WTC11 (cell line): ENCODE measurements around the gene CREB3L1. TPM values are rescaled to one million over a fixed set of nuclear protein-coding genes. Genes with fewer than 3 reads are reported as not detected.

Experiments used
- ATAC-seq: fragments of 200-7000 bp; cut with Tn5 transposase; 2 replicates; pipeline ENCODE4 v1.10.0; 2021; ENCODE audit warnings: mild to moderate bottlenecking, moderate library complexity
- CTCF ChIA-PET: fragments of 300-600 bp; sonication (Branson Sonifier 250); formaldehyde crosslinking; loops from one replicate; lab custom pipeline; 2021; ENCODE audit warnings: antibody characterized with exemption; lab: Charles Lee
- POLR2A ChIA-PET: fragments of 350-600 bp; sonication (Branson Sonifier 250); formaldehyde crosslinking; loops from one replicate; lab custom pipeline; 2021; ENCODE audit warnings: antibody characterized with exemption; lab: Charles Lee
- DNase-seq: peaks from one replicate; pipeline ENCODE4 v3.0.0; 2021; ENCODE audit warnings: low spot score
- H3K27ac Mint-ChIP-seq: 2 replicates; pipeline ENCODE4 v1.8.0; 2021; ENCODE audit warnings: mixed read lengths
- H3K27me3 Mint-ChIP-seq: 2 replicates; pipeline ENCODE4 v1.8.0; 2021; ENCODE audit warnings: low read depth, mild to moderate bottlenecking, moderate library complexity, mixed read lengths
- H3K36me3 Mint-ChIP-seq: 2 replicates; pipeline ENCODE4 v1.8.0; 2021; ENCODE audit warnings: mixed read lengths
- H3K4me1 Mint-ChIP-seq: 2 replicates; pipeline ENCODE4 v1.8.0; 2022; ENCODE audit warnings: mixed read lengths
- H3K4me3 Mint-ChIP-seq: 2 replicates; pipeline ENCODE4 v1.8.0; 2021; ENCODE audit warnings: mild to moderate bottlenecking, moderate library complexity, mixed read lengths
- H3K9me3 Mint-ChIP-seq: 2 replicates; pipeline ENCODE4 v1.8.0; 2021; ENCODE audit warnings: mixed read lengths
- ARID4B ChIP-seq: sonication (generic); formaldehyde crosslinking; IDR thresholded peaks from 2 replicates; pipeline ENCODE4 v1.8.0; 2023; ENCODE audit warnings: missing genetic modification reagents, mild to moderate bottlenecking, borderline replicate concordance
- ETV6 ChIP-seq: sonication (generic); formaldehyde crosslinking; IDR thresholded peaks from 2 replicates; pipeline ENCODE4 v1.8.1; 2022; ENCODE audit warnings: mild to moderate bottlenecking, missing genetic modification reagents
- FOXJ3 ChIP-seq: sonication (generic); formaldehyde crosslinking; IDR thresholded peaks from 2 replicates; pipeline ENCODE4 v1.9.0; 2021; ENCODE audit warnings: missing genetic modification reagents, mild to moderate bottlenecking, borderline replicate concordance
- GTF2I ChIP-seq: fragments of 250-450 bp; sonication (Bioruptor Pico); conservative IDR thresholded peaks from 2 replicates; pipeline ENCODE4 v1.4.0; 2021; ENCODE audit warnings: mild to moderate bottlenecking
- MAX ChIP-seq: sonication (generic); formaldehyde crosslinking; IDR thresholded peaks from 2 replicates; pipeline ENCODE4 v1.8.0; 2022; ENCODE audit warnings: mild to moderate bottlenecking, missing genetic modification reagents
- STAT6 ChIP-seq: sonication (generic); formaldehyde crosslinking; conservative IDR thresholded peaks from 2 replicates; pipeline ENCODE4 v1.8.1; 2023; ENCODE audit warnings: mild to moderate bottlenecking, low read depth, missing genetic modification reagents, moderate library complexity
- ZNF121 ChIP-seq: sonication (generic); formaldehyde crosslinking; IDR thresholded peaks from 2 replicates; pipeline ENCODE4 v1.8.0; 2023; ENCODE audit warnings: missing genetic modification reagents
- ZNF317 ChIP-seq: sonication (generic); formaldehyde crosslinking; IDR thresholded peaks from 2 replicates; pipeline ENCODE4 v1.8.1; 2023; ENCODE audit warnings: low read depth, mild to moderate bottlenecking, moderate library complexity, missing genetic modification reagents, borderline replicate concordance
- total RNA-seq: library from RNA; stranded (reverse); gene quantifications from 3 replicates; pipeline ENCODE4 v1.2.3, GENCODE V29; 2021
- TF ChIP-seq, protein P1 (sequence below): fragments of 250-450 bp; sonication (Bioruptor Pico); IDR thresholded peaks from 2 replicates; pipeline ENCODE4 v1.9.0; 2021; ENCODE audit warnings: mild to moderate bottlenecking
- TF ChIP-seq, protein P2 (sequence below): sonication (generic); formaldehyde crosslinking; IDR thresholded peaks from 2 replicates; pipeline ENCODE4 v1.8.0; 2023; ENCODE audit warnings: mild to moderate bottlenecking, missing genetic modification reagents

Gene CREB3L1
- total RNA-seq, 1 experiment from 2014 or later = 10.9 TPM

- no peak overlapping the region for H3K4me3 Mint-ChIP-seq
- TF ChIP-seq STAT6 (CRISPR knock-in tag) = no peak
- TF ChIP-seq FOXJ3 (CRISPR knock-in tag) = no peak
- no peak for TF ChIP-seq ARID4B (CRISPR knock-in tag)
- no peaks in the 10 kb centered on the region for H3K27me3 Mint-ChIP-seq
- no peaks in the 10 kb centered on the region for H3K9me3 Mint-ChIP-seq
- peaks cover 64% of the 10 kb centered on the region for H3K4me1 Mint-ChIP-seq
- H3K36me3 Mint-ChIP-seq = no peaks in the 10 kb centered on the region
- H3K27ac Mint-ChIP-seq = peak overlapping the region; percentile 81
- ChIA-PET CTCF (interaction anchor here (5.4 kb wide), 1 partner anchor 15 kb away, joined by 73 read pairs; the partner anchor contains the start of gene CREB3L1), POLR2A (no interaction called here)
- ATAC-seq (no peak), DNase-seq (no peak)
Observed at GRCh38 chr11:46293641-46294103, 16.2 kb downstream of the CREB3L1 start.

DNA sequence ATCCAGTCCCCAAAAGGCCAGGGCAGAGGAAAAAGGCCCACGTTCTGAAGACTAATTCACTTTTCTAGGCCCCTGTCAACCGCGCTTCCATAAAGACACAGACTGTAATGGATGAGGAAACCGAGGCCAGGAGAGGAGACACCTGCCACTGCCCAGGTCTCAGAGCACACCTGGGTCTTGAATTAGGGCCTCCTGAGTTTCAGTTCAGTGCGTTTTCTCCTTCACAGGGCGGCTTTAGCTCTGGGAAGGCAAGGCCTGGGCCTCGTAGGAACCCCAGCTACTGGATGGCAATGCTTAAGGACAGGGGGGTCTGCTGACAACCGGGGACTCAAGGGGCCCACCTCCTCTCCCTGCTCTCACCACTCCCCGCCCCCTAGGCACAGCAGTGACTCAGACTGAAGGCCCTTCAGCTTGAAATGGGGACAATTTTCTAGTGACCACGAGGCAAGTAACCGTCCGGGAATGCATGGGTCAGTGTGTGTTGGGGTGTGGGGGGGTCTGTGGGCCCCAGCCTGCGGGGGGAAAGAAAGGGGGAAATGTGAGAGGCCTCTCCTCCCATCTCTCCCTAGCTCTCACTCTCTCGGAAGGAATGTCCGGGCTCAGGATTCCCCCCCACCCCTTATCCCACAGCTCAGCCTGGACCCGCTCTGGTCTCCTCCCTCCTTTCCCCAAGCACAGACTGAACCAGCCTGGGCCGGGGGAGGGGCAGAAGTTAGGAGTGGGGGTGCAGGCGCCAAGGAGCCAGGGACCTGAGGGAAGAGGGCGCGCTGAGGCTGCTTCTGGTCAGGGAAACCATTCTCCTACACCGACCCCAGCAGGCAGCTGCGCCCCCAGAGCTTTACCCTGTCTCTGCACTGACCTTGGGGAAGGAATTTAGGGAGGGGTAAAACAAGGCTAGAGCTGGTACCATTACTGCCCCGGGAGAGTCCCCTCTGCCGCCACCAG lies 17.2 kb downstream of the CREB3L1 start:
- Mint-ChIP-seq H3K27me3 (no peaks in the 10 kb centered on the region), H3K9me3 (no peaks in the 10 kb centered on the region), H3K27ac (peak overlapping the region; percentile 93), H3K4me3 (peak overlapping the region; percentile 82), H3K36me3 (no peaks in the 10 kb centered on the region), H3K4me1 (peaks cover 59% of the 10 kb centered on the region)
- POLR2A ChIA-PET = interaction anchor here (0.5 to 4.2 kb wide), 21 partner anchors 9 to 372 kb away, joined by 3 to 86 read pairs (median 5); partner anchors contain the start of genes CHRM4, CREB3L1, DGKZ and LARGE2
- CTCF ChIA-PET = interaction anchor here (0.6 to 11.2 kb wide), 28 partner anchors 8 to 1471 kb away, joined by 3 to 242 read pairs (median 8); partner anchors contain the start of genes CHRM4 and CREB3L1
- ATAC-seq (peak; percentile 41), DNase-seq (peak; percentile 78)
- TF ChIP-seq MAX (CRISPR knock-in tag) (no peak), ETV6 (0 out of 2 replicates have a peak, but pooled peaks have one; percentile 47), GTF2I (CRISPR knock-in tag) (no peak), ZNF317 (CRISPR knock-in tag) (peak; percentile 70; the same call in 1 of the 2 replicates), ZNF121 (CRISPR knock-in tag) (no peak), ARID4B (CRISPR knock-in tag) (no peak)
- TF ChIP-seq, protein P1, sequence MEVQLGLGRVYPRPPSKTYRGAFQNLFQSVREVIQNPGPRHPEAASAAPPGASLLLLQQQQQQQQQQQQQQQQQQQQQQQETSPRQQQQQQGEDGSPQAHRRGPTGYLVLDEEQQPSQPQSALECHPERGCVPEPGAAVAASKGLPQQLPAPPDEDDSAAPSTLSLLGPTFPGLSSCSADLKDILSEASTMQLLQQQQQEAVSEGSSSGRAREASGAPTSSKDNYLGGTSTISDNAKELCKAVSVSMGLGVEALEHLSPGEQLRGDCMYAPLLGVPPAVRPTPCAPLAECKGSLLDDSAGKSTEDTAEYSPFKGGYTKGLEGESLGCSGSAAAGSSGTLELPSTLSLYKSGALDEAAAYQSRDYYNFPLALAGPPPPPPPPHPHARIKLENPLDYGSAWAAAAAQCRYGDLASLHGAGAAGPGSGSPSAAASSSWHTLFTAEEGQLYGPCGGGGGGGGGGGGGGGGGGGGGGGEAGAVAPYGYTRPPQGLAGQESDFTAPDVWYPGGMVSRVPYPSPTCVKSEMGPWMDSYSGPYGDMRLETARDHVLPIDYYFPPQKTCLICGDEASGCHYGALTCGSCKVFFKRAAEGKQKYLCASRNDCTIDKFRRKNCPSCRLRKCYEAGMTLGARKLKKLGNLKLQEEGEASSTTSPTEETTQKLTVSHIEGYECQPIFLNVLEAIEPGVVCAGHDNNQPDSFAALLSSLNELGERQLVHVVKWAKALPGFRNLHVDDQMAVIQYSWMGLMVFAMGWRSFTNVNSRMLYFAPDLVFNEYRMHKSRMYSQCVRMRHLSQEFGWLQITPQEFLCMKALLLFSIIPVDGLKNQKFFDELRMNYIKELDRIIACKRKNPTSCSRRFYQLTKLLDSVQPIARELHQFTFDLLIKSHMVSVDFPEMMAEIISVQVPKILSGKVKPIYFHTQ (CRISPR knock-in tag) = no peak
- TF ChIP-seq, protein P2, sequence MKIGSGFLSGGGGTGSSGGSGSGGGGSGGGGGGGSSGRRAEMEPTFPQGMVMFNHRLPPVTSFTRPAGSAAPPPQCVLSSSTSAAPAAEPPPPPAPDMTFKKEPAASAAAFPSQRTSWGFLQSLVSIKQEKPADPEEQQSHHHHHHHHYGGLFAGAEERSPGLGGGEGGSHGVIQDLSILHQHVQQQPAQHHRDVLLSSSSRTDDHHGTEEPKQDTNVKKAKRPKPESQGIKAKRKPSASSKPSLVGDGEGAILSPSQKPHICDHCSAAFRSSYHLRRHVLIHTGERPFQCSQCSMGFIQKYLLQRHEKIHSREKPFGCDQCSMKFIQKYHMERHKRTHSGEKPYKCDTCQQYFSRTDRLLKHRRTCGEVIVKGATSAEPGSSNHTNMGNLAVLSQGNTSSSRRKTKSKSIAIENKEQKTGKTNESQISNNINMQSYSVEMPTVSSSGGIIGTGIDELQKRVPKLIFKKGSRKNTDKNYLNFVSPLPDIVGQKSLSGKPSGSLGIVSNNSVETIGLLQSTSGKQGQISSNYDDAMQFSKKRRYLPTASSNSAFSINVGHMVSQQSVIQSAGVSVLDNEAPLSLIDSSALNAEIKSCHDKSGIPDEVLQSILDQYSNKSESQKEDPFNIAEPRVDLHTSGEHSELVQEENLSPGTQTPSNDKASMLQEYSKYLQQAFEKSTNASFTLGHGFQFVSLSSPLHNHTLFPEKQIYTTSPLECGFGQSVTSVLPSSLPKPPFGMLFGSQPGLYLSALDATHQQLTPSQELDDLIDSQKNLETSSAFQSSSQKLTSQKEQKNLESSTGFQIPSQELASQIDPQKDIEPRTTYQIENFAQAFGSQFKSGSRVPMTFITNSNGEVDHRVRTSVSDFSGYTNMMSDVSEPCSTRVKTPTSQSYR = peak; percentile 27; the same call in 1 of the 2 replicates
